GM18498 (cell line): ENCODE measurements around the gene HSBP1.

Experiments used
- ATAC-seq: cut with Tn5 transposase; IDR thresholded peaks from one replicate; pipeline ENCODE4 v1.9.1; 2021; ENCODE audit warnings: mild to moderate bottlenecking, moderate library complexity; ENCODE audit not compliant: unreplicated experiment

Gene HSBP1

DNA sequence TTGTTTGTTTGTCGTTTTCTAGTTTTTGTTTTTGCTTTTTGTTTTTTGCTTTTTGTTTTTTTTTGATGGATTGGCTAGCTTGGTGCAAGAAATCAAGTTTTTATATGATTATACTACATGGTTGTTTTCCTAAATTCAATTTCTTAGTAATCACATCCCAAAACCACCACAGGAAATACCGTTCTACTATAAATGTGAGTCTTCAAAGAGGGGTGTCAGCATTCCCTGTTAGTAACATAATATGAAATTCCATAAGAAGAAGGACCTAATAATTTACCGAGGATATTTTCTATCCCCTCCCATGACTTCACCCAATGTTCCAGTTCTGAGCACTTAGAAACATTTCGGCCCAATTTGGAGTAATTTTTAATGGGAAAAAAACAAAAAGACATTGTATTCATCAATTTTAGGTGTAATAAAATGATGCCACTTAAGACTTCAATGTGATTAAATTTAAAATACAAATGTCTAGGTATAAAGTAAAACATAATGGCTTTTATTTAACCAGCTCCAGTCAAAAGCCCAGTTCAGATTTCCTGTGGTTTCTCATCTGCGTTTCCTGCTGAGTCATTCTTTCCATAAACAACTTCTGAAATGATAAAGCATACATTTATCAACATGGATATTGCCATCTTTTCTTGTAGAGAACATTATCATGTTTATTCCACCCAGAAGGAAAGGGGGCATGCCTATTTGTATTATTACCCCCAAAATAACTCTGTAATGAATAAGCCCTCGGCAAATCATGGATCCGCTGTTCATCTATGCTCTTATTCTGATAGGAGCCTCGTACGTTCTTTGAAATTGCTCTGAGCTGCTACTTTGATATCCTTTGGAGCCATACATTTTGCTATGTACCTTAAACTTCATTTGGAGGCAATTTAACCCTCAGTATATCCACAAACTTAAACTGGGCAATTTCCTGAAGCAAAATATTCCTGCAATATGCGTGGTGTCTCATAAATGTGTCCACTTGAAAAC, 28.1 kb downstream of the HSBP1 start:
- no peak for ATAC-seq

DNA sequence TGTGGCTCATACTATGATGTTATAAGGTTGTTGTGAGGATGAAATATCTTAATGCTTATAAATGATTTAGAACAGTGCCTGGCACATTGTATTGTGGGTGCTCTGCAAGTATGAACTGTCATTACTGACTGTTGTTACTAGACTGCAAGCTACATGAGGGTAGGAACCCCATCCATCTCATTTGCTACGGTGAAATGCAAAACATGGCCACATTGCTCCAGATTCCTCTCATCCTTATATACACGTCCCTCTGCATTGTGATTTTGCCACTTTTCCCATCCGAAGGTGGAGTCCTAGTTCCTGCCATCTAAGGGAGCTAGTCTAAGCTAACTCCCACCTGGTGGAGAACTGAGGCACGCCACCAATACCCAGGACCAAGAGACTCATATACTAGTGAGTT, 29.8 kb downstream of the HSBP1 start:
- ATAC-seq = no peak

DNA sequence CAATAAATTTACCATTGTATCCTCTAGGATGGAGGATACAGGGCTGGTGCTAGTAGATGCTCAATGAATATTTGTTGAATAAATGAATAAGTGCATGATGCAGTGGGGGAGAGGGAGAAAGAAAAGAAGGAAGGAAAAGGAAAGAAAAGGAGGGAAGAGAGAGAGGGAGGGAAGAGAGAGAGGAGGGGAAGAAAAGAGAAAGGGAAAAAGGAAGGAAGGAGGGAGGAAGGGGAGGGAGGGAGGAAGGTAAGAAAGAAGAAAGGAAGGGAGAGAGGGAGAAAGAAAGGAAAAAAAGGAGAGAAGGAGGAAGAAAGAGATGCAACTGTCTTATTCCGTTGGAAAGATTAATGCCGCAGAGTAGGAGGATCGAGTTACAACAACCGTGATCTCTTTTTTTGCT, 30.4 kb downstream of the HSBP1 start:
- no peak for ATAC-seq

- no peak for ATAC-seq
Observed at GRCh38 chr16:83839561-83839960, 31.8 kb downstream of the HSBP1 start.

DNA sequence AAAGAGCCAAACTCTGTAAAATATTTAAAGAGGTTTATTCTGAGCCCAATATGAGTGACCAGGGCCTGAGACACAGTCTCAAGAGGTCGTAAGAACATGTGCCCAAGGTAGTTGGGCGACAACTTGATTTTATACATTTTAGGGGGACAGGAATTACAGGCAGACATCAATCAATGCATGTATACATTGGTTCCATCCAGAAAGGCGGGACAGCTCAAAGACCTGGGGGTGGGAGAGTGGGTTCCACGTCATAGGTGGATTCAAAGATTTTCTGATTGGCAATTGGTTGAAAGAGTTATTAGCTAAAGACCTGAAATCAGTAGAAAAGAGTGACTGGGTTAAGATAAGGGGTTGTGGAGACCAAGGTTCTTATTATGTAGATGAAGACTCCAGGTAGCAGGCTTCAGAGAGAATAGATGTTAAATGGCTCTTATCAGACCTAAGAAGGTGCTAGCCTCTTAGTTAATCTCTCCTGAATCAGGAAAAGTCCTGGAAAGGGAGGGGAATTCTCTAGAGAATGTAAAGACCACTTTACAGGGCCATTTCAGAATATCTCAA, 32.4 kb downstream of the HSBP1 start:
- no peak for ATAC-seq

DNA sequence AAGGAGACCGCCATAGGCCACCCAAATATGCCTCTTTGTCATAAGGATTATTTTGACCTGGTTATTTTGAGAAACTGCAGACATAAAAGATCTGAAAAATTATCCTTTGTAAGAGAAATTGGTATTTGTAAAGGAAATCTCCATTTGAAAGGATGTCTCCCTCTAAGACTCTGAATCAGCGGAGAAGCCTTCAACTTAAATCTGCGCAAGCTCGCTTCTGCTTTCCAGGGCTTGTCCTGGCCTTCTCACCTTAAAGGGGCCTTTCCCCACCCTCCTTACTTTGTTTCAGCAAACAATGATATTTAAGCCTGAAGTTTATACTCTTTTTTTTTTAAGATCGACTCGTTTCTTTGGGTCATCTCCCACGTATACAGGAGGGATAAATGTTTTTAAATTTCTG, 34.5 kb downstream of the HSBP1 start:
- no peak for ATAC-seq

DNA sequence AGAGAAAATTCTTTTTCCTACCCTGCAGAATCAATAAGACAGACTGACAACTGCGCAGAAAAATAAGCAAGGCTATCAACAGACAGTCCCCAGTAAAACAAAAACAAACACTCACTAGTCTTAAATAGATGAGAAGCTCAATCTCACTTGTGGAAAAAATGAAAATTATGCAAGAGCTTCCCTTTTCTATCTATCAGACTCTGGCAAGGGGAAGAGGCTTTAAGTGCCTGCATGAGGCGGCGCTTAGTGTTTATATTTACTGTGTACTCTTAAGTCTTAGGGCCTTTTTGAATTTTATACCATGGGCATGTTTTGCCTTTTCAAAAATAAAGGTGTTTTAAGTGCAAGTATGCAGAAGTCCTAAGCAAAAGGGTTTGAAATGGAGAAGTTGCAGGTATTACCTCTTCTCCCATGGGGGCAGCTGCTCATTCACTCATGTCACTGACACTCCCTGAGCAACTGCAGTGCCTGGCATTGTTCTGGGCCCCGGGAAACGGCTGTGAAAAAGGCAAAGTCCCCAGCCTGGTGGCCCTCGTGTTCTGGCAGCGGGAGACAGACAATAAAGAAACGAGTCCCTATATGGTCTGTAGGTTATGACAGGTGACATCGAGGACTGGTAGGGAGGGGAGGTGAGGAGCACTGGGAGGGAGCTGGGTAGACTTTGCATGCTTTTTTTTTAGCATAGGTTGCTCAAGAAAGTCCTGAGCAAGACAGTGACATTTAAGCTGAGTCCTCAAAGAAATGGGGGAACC, 35.2 kb downstream of the HSBP1 start:
- no peak for ATAC-seq

DNA sequence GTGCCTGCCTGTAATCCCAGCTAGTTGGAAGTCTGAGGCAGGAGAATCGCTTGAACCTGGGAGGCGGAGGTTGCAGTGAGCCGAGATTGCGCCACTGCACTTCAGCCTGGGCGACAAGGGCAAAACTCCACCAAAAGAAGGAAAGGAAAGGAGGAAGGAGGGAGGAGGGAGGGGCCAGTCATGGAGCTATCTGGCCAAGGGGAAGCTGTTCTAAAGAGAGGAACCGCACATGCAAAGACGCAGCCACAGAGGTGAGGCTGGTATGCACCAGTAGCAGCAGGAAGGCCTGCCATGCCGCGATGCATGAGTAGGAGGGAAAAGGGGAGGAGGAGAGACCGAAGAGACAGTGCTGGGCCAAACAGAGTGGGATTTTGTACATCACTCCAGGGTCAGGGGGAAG, 35.9 kb downstream of the HSBP1 start:
- ATAC-seq = no peak

DNA sequence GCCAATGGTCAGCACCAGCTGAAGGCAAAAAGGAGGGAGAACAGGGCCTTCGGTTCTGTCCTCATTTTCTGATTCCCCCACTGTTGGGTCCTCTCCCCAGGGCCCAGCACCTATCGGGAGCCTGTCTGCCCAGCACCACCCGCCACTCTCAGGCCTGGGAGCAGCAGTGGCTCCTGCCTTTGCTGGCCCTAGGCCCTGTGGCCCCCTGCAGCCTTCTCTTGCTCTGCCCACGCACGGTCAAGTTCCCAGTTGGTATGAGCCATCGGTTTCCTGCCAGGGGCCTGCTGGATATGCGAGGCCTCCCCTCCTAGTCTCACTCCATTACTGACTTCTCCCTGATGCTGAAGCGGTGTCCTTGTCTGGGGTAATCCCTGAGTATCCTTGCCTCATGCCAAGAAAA, 37.5 kb downstream of the HSBP1 start:
- no peak for ATAC-seq

GRCh38 chr16:83847371-83848225, 39.8 kb downstream of the HSBP1 start:
- ATAC-seq = no peak

DNA sequence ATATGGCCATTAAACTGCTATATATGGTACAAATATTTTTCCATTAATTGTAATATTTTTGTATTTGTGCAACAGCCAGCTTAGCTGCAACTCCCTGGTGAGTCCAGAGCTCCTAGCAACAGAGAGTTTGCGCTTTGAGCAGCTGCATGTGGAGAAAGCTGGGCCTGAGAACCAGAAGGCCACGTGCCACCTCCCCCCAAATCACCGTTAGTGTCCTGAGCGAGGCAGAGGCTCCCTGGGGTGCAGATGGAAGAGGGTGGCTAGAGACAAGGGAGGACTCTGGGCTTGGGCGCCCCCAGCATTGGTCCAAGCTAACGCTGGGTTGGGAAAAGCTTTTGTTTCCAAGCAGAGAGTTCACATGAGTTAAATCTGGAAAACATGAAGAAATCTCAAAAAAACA, 41.6 kb downstream of the HSBP1 start:
- no peak for ATAC-seq

GRCh38 chr16:83850947-83851346, 43.2 kb downstream of the HSBP1 start:
- no peak for ATAC-seq

- ATAC-seq = no peak
Observed at GRCh38 chr16:83851473-83851872, 43.7 kb downstream of the HSBP1 start.

- ATAC-seq = no peak
Observed at GRCh38 chr16:83852774-83853173, 45.0 kb downstream of the HSBP1 start.

DNA sequence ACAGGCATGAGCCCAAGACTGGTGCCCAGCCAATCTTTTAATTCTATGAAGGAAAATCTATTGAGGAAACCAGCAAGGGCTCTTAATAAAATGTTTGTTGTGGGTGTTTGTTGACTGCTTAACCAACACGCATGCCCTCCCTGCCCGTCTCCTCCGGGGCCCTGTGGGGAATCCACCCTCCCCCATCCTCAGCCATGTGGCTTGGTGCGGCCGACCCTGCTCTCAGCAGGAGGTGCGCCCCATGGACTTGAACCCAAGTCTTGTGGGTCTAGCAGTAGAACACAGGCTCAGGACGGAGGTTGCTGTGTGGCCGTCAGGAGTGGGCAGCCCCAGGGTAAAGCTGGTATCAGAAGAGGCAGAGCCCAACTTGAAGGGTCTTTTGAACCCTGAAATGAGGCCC, 46.1 kb downstream of the HSBP1 start:
- ATAC-seq = no peak

DNA sequence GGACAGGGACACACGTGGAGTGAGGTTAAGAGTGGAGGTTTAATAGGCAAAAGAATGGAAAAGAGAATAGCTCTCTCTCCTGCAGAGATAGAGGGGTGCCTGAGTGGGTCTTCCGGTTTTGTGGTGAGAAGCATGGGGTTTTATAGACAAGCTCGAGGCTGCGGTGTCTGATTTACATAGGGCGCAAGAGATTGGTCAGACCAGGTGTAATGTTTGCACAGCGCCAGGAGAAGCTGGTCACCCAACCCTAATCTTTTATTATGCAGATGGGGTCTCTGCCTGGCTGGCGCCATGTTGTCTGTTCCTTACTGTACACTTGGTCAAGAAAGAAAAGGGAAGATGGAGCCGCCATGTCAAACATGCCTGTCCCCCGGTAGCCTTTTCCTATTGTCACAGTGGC, 46.6 kb downstream of the HSBP1 start:
- no peak for ATAC-seq

GRCh38 chr16:83856792-83857191, 49.0 kb downstream of the HSBP1 start:
- no peak for ATAC-seq

- no peak for ATAC-seq
Observed at GRCh38 chr16:83859265-83859664, 51.5 kb downstream of the HSBP1 start.

- ATAC-seq = no peak
Observed at GRCh38 chr16:83862661-83863060, 54.9 kb downstream of the HSBP1 start.

DNA sequence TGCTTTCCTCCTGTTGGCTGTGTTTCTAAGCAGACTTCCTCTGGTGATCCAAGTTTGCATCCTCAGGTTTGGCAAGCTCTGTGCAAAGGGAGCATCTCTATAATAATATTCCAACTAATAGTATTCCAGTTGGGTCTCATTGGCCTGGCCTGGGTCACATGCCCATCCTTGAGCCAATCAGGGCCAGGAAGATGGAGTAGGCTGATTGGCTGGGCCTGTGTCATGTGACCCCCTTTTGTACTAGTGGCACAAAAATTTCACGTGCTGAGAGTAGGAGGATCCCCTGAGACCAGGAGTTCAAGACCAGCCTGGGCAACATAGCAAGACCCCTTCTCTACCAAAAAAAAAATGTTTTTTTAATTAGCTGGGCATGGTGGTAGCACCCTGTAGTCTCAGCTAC, 55.9 kb downstream of the HSBP1 start:
- no peak for ATAC-seq
